ENCODE measurements around the gene GPC1. TPM values are rescaled to one million over a fixed set of nuclear protein-coding genes. Genes with fewer than 3 reads are reported as not detected.

The GPC1 gene
- total RNA-seq, 1 donor = 1.9 TPM

GRCh38 chr2:240440704-240441320 is 5.3 kb downstream of the GPC1 start:
- DNase-seq (ENCODE audit: low read depth in 2 of 3, low spot score in 2 of 3) = no peak

DNA sequence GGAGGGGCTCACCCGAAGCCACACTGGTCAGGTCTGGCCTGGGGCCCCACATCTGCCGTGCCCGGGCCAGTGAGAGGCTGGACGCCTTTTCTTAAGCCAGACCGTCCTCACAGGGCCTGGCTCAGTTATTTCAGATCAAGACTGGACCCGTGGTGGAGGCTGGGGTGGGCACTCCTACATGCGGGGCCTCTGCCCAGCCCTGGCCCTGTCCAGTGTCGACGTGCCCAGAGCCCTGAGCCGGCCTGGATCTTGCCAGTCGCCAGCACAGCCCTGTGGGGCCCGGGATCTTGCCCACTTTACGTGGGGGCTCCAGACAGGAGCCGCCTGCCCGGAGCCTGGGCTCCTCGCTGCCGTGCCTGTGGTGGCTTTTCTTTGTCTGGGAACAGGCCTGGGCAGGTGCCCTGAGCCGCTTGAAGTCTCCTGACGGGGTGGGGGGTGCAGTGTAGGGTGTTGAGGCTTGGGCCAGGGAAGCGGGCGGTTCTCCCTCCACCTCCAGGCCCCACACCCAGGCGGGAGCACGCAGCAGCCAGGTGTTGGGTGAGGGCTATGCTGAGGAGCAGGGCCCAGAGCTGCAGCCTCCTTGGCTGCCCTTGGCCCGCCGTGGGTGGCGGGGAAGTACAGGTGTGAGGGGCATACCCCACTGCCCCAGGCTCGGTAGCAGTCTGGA is 6.0 kb downstream of the GPC1 start:
- DNase-seq (ENCODE audit: low read depth in 2 of 3, low spot score in 2 of 3) = no peak

DNA sequence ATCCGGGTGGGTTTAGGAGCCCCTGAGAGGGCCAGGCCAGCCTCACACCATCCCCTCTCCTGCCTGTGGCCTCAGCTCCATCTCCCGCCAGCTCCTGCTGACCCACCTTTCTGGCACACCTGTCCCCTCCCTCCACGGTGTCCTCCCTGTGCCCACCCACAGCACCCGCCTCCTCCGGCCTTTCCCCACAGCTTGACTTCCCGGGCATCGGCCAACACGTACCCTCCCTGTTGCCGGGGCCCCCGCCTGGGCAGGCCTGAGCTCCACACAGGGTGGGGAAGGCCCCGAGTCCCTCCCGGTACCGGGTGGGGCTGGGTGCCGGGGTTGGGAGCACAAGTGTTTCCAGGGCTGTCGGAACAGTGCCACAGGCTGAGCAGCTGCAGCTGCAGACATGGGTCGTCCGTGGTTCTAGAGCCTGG is 6.5 kb downstream of the GPC1 start:
- DNase-seq (ENCODE audit: low read depth in 2 of 3, low spot score in 2 of 3) = no peak

DNA sequence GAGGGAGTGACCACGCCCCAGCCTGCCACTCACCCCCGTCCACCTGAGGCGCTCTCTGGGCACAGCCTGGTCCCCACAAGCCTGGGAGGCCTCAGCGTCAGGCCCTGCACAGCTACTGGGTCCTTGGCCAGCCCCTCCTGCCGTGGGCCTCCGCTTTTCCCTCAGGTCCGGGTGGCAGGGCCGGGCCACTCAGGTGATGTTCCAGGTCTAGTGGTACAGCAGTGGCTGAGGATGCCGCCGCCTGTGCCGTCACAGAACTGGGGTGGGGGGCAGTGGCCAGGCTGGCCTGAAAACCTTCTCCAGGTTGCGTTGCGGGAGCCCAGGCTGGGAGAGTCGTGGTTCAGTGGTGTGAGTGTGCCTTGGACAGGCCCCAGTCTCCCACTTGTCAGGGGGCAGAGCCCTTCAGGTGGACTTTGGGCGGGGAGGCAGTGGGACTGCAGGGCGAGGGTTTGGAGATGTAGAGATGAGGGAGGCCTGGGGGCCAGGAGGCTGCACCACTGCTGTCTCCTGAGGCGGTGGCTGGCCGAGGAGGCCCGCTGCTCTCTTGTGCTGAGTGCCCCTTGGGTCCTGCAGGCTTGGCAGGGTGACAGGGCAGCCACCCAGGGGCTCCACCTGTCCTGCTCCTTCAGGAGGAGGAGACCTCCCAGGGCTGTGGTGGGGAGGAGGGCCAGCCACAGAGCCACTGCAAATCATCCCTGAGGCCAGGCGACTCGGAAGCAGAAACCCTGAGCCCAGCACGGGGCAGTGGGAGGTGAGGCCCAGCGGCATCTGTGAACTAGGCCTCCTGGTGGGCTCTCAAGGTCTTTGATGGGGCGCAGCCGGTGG is 7.6 kb downstream of the GPC1 start:
- DNase-seq (ENCODE audit: low read depth in 2 of 3, low spot score in 2 of 3) = no peak

- DNase-seq (ENCODE audit: low read depth in 2 of 3, low spot score in 2 of 3) = no peak
Observed at GRCh38 chr2:240443891-240444301, 8.4 kb downstream of the GPC1 start.

- no peak for DNase-seq (ENCODE audit: low read depth in 2 of 3, low spot score in 2 of 3)
Observed at GRCh38 chr2:240444464-240444863, 9.0 kb downstream of the GPC1 start.

- no peak for DNase-seq (ENCODE audit: low read depth in 2 of 3, low spot score in 2 of 3)
Observed at GRCh38 chr2:240445961-240446663, 10.6 kb downstream of the GPC1 start.

DNA sequence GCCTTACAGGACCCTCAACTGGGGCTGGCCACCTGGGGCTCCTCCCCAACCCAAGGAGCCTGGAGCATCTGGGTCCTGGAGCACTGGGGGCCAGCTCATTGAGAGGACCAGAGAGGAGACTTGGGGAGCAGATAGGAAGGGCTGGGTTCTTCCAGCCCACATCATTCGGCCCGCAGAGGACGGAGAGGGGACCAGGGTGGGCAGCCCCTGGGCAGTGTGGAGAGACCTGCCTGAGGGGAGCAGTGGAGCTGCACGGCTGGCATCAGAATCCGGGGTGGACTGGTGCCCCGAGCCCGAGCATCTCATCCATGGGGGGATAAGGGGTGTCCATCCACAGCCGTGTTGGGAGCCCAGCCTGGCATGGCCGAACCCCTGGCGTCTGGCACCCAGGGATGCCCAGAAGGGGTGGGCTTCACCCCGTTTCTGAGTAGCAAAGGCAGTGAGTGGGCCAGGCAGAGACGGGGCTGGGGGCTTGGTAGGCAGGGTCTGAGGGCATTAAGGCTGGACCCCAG is 11.3 kb downstream of the GPC1 start:
- no peak for DNase-seq (ENCODE audit: low read depth in 2 of 3, low spot score in 2 of 3)

DNA sequence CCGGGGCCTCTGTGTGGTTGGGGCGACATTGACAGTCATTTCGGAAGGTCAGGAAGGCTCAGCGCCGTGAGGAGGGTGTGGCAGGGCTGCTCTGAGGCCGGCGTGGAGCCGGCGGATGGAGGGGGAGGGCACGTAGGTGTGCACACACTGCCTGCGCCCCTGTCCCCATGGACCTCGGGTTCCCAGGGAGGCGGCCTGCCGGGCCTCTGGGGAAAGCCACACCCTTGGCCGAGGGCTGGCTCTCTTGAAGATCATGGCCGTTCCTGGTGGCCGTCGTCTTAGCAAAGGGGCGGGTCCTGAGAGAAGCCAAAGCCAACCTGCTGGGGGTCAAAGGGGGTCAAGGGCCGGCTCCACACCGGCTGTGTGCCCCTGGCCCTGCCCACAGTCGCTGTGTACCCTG is 11.9 kb downstream of the GPC1 start:
- no peak for DNase-seq (ENCODE audit: low read depth in 2 of 3, low spot score in 2 of 3)

DNA sequence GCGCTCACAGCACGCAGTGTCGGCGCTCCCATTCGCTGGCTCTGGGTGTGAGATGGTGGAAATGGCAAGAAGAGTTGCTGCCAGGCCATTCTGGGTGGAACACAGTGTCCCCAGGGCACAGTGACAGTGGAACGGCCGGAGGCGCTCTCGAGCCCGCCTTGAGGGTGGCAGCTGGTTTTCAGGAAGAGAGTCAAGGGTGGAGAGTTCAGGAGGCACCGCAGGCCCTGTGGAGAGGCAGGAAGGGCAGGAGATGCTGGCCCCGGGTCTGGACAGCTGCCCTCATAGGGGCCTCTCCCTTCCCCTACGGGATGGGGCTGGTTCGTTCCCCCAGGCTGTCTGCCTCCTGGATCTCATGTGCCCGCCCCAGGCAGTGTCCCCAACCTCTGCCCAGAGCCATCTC is 12.5 kb downstream of the GPC1 start:
- no peak for DNase-seq (ENCODE audit: low read depth in 2 of 3, low spot score in 2 of 3)

DNA sequence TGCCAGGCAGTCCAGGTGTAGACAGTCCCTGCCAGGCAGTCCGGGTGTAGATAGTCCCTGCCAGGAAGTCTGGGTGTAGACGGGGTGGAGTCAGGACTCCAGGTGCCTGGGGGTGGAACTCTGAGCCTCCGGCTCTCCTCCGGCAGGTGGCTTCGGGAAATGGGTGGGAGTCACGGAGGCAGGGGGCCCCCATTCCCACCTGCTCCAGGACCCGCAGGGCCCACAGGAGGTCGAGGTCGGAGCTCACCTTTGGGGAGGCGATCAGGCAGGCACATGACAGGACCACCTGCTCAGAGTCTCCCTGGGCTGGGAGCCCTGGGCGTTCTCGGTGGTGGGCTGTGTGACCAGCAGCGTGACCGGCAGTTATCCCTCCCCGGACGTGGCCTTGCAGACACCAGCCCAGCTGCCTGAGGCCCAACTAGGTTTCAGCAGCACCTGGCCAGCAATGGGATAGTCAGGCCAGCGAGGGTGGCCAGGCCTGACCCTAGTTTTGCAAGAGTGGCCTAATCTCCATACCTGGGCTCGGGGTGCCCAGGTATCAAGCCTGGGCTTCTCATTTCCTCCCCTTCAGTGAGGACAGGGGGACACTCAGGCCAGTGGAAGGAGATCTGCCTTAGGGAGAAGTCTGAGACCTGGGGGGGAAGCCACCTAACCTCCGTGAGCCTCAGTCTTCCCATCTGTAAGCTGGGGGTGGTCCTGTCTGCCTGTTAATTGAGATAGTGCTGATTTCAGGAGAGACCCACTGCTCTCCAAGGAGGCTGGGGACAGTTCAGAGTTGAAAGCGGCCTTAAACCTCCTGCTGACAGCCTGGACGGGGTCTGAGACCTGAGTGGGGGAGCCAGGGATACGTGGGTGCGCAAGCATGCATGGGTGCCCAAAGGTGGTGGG is 13.2 kb downstream of the GPC1 start:
- DNase-seq (ENCODE audit: low read depth in 2 of 3, low spot score in 2 of 3) = no peak

- DNase-seq (ENCODE audit: low read depth in 2 of 3, low spot score in 2 of 3) = no peak
Observed at GRCh38 chr2:240449764-240450531, 14.5 kb downstream of the GPC1 start.

- no peak for DNase-seq (ENCODE audit: low read depth in 2 of 3, low spot score in 2 of 3)
Observed at GRCh38 chr2:240450532-240451107, 15.2 kb downstream of the GPC1 start.

DNA sequence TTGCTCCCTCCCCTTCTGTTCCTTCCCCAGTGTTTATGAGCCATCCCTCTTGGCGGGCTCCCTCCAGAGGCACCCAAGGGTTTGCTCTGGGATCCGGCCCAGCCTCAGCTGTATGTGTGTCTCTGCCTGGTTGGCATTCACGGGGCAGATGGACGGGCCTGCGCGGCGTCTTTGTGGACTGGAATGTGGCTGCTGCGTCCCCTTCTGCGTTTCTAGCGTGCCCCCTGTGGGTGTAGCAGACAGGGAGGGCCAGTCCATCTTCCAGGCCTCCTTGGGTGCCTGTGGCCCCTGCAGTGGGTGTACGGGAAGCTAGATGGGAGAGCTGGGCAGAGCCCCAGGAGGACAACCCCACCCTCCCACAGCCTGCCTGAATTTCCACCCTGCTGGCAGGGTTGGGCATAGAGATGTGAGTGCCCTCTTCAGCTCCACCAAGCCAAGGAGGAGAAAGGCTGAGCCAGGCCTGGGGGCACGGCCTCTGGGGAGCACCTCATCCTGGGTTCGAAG is 15.7 kb downstream of the GPC1 start:
- no peak for DNase-seq (ENCODE audit: low read depth in 2 of 3, low spot score in 2 of 3)

DNA sequence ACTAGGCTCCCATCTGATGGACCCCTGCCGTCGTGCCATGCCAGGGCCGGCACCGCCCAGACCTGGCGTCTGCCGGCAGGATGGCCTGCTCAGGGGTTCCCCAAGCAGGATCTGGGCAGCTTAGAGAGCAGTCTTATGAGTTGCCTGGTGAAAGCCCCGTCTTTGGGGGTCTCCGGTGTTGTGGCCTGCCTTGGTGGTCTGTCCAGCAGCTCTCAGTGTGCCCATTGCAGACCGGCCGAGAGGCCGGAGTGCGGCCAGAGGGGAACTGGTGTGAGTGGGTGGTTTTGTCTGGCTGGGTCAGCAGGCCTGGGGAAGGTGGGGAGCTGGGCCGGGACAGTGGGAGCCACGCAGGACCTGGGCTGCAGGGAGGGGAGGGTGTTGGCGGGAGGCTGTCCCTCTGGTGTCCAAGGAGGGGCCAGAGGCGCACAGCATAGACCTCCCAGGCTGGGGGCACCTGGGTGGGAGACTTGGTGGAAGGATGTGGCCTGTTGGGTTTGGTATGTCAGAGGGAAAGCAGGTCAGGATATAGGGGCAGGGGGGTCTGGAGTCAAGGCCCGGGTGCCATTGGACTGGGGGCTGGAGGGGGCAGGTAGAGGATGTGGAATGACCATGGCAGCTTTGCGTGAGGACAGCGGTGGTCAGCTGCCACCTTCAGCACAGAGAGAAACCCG is 16.5 kb downstream of the GPC1 start:
- DNase-seq (ENCODE audit: low read depth in 2 of 3, low spot score in 2 of 3) = no peak

DNA sequence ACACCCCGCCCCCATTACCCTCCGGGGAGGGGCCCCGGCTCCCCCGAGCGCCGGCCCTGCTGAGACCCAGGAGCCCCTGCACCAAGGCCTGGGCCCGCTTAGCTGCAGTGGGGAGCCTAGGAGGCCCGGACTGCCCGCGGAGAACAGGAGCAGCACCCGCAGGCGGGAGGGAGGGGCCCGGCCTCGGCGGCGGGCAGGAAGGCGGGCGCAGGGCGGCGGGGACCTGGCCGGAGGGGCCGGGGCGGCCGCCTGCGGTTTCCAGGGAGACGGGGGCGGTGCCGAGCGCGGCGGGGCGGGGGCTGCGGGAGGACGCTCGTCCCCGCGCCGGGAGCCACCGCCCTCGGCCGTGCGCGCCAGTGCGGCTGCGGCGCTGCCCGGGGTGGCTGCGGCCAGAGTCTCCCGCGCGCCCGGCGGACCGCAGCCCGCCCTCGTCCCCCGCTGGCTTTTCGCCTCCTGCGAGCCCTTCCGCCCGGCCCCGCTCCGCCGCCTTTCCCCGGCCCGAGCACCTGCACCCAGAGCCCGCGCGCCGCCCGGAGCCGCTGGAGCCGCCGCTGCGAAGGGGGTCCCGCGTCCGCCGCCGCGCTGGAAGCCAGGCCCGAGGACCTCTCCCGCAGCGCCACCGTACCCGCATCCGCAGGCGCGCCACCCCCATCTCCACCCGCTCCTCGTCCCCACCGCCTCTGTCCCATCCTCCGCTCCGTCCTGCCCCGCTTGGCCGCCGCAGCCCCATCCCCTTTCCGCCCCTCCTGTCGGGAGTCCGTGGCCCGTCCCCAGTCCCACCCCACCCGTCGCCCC is 17.2 kb downstream of the GPC1 start:
- no peak for DNase-seq (ENCODE audit: low read depth in 2 of 3, low spot score in 2 of 3)

- DNase-seq (ENCODE audit: low read depth in 2 of 3, low spot score in 2 of 3) = no peak
Observed at GRCh38 chr2:240453461-240454105, 18.1 kb downstream of the GPC1 start.

Measured in hematopoietic multipotent progenitor cell (in vitro differentiated cells).